IMR-90 (cell line): ENCODE results near the gene GRB10. TPM values are rescaled to one million over a fixed set of nuclear protein-coding genes. Genes with fewer than 3 reads are reported as not detected.

ENCODE experiments used
- ATAC-seq: fragments of 200-7000 bp; cut with Tn5 transposase; 2 replicates; pipeline ENCODE4 v1.9.1; 2020; ENCODE audit warnings: low read depth, mild to moderate bottlenecking, moderate library complexity
- BruUV-seq: library from RNA; stranded (reverse); fragments of 400-500 nt; replicated peaks from 2 replicates; lab custom pipeline; 2021; lab: Mats Ljungman, UMichigan
- CTCF ChIA-PET: fragments of 300-600 bp; formaldehyde crosslinking; extraction: SDS; loops from one replicate; lab custom pipeline; 2021; ENCODE audit warnings: antibody characterized with exemption; lab: Yijun Ruan, JAX
- POLR2A ChIA-PET: fragments of 300-600 bp; sonication (Branson Sonifier 250); formaldehyde crosslinking; loops from one replicate; lab custom pipeline; 2022; ENCODE audit warnings: antibody characterized with exemption; ENCODE audit not compliant: unreplicated experiment; lab: Charles Lee
- DNase-seq: peaks from one replicate; pipeline ENCODE4 v3.0.0; 2013
- H2AFZ ChIP-seq: replicated peaks from 2 replicates; pipeline ENCODE3; 2013; ENCODE audit warnings: low read length, mild to moderate bottlenecking; ENCODE audit not compliant: poor library complexity
- H2AK5ac ChIP-seq: 2 replicates; pipeline ENCODE4 v1.6.1; 2013; ENCODE audit warnings: low read depth, low read length, inconsistent platforms
- H2AK9ac ChIP-seq: replicated peaks from 2 replicates; pipeline ENCODE3; 2013; ENCODE audit warnings: mild to moderate bottlenecking, low read depth, low read length, moderate library complexity; ENCODE audit not compliant: poor library complexity
- H2BK120ac ChIP-seq: 2 replicates; pipeline ENCODE4 v1.6.1; 2013; ENCODE audit warnings: low read depth, low read length, inconsistent platforms
- H2BK15ac ChIP-seq: 3 replicates; pipeline ENCODE4 v1.6.1; 2013; ENCODE audit warnings: low read depth, low read length, inconsistent platforms
- H2BK20ac ChIP-seq: 2 replicates; pipeline ENCODE4 v1.6.1; 2013; ENCODE audit warnings: low read depth, mild to moderate bottlenecking, inconsistent platforms, low read length, moderate library complexity
- H2BK5ac ChIP-seq: 2 replicates; pipeline ENCODE4 v1.6.1; 2013; ENCODE audit warnings: mild to moderate bottlenecking, low read depth, low read length, inconsistent platforms; ENCODE audit not compliant: poor library complexity, severe bottlenecking
- H3K14ac ChIP-seq: replicated peaks from 2 replicates; pipeline ENCODE4 v1.6.1; 2013; ENCODE audit warnings: low read depth, low read length, inconsistent platforms
- H3K18ac ChIP-seq: 2 replicates; pipeline ENCODE4 v1.6.1; 2013; ENCODE audit warnings: low read depth, low read length, control low read depth
- H3K23ac ChIP-seq: 2 replicates; pipeline ENCODE4 v1.6.1; 2013; ENCODE audit warnings: low read depth, low read length, inconsistent platforms
- H3K27ac ChIP-seq: 2 replicates; pipeline ENCODE4 v1.5.1; 2013; ENCODE audit warnings: mild to moderate bottlenecking, control low read depth, low read length; ENCODE audit not compliant: insufficient read depth
- H3K27me3 ChIP-seq: 2 replicates; pipeline ENCODE4 v1.6.1; 2013; ENCODE audit warnings: low read length; ENCODE audit not compliant: control insufficient read depth, insufficient read depth
- H3K36me3 ChIP-seq: 2 replicates; pipeline ENCODE4 v1.6.1; 2013; ENCODE audit warnings: low read length, mixed read lengths; ENCODE audit not compliant: control insufficient read depth, insufficient read depth
- H3K4ac ChIP-seq: 2 replicates; pipeline ENCODE4 v1.6.1; 2013; ENCODE audit warnings: low read depth, low read length, inconsistent platforms
- H3K4me1 ChIP-seq: 2 replicates; pipeline ENCODE4 v1.6.1; 2013; ENCODE audit warnings: low read length, mixed read lengths; ENCODE audit not compliant: control insufficient read depth, insufficient read depth
- H3K4me2 ChIP-seq: 2 replicates; pipeline ENCODE4 v1.6.1; 2013; ENCODE audit warnings: low read depth, mild to moderate bottlenecking, control low read depth, low read length, moderate library complexity
- H3K4me3 ChIP-seq: 2 replicates; pipeline ENCODE4 v1.5.1; 2013; ENCODE audit warnings: low read depth, mild to moderate bottlenecking, control low read depth, low read length, moderate library complexity; ENCODE audit not compliant: insufficient read depth
- H3K56ac ChIP-seq: 2 replicates; pipeline ENCODE4 v1.6.1; 2013; ENCODE audit warnings: low read length, inconsistent platforms; ENCODE audit not compliant: insufficient read depth; ENCODE audit errors: extremely low read depth
- H3K79me1 ChIP-seq, 2 experiments: 2 replicates each; pipeline ENCODE4 v1.6.1; 2013; ENCODE audit warnings: low read length in 2 of 2, inconsistent platforms in 1 of 2, low read depth in 1 of 2
- H3K9ac ChIP-seq: 2 replicates; pipeline ENCODE4 v1.6.1; 2013; ENCODE audit warnings: low read depth, low read length, control low read depth
- H3K9me1 ChIP-seq: 2 replicates; pipeline ENCODE4 v1.6.1; 2013; ENCODE audit warnings: low read length, inconsistent platforms; ENCODE audit not compliant: insufficient read depth
- H3K9me3 ChIP-seq: 2 replicates; pipeline ENCODE4 v1.6.1; 2013; ENCODE audit warnings: low read length; ENCODE audit not compliant: control insufficient read depth, insufficient read depth
- H4K20me1 ChIP-seq: 2 replicates; pipeline ENCODE4 v1.6.1; 2013; ENCODE audit warnings: low read length, inconsistent platforms; ENCODE audit not compliant: insufficient read depth
- H4K5ac ChIP-seq: 2 replicates; pipeline ENCODE4 v1.6.1; 2013; ENCODE audit warnings: mild to moderate bottlenecking, low read depth, low read length, control low read depth
- H4K8ac ChIP-seq, 2 experiments: 2 replicates each; pipeline ENCODE4 v1.6.1; 2013; ENCODE audit warnings: low read depth in 2 of 2, low read length in 2 of 2, control low read depth in 1 of 2, inconsistent platforms in 1 of 2
- H4K91ac ChIP-seq: 2 replicates; pipeline ENCODE4 v1.6.1; 2013; ENCODE audit warnings: low read depth, low read length, inconsistent platforms; ENCODE audit not compliant: insufficient read depth
- BHLHE40 ChIP-seq: fragments of 150-350 bp; IDR thresholded peaks from 2 replicates; pipeline ENCODE4 v1.6.1; 2016; ENCODE audit warnings: mild to moderate bottlenecking, low read depth, low read length
- CEBPB ChIP-seq: IDR thresholded peaks from 2 replicates; pipeline ENCODE4 v1.6.1; 2012; ENCODE audit warnings: low read depth, low read length, improper control_type of control experiment
- CHD1 ChIP-seq: IDR thresholded peaks from 2 replicates; pipeline ENCODE4 v1.6.1; 2012; ENCODE audit warnings: low read depth, low read length, improper control_type of control experiment
- FOS ChIP-seq: fragments of 150-350 bp; IDR thresholded peaks from 2 replicates; pipeline ENCODE4 v1.6.1; 2016; ENCODE audit warnings: low read depth, low read length
- MAFK ChIP-seq: IDR thresholded peaks from 2 replicates; pipeline ENCODE4 v1.6.1; 2012; ENCODE audit warnings: low read depth, low read length, improper control_type of control experiment
- MAZ ChIP-seq: IDR thresholded peaks from 2 replicates; pipeline ENCODE4 v1.6.1; 2012; ENCODE audit warnings: low read depth, mild to moderate bottlenecking, low read length, improper control_type of control experiment, moderate library complexity, borderline replicate concordance
- NFE2L2 ChIP-seq: fragments of 150-350 bp; IDR thresholded peaks from 2 replicates; pipeline ENCODE4 v1.6.1; 2016; ENCODE audit warnings: low read depth, mild to moderate bottlenecking, low read length
- POLR2A ChIP-seq: IDR thresholded peaks from 2 replicates; pipeline ENCODE4 v1.6.1; 2012; ENCODE audit warnings: mild to moderate bottlenecking, low read depth, low read length
- RAD21 ChIP-seq: IDR thresholded peaks from 2 replicates; pipeline ENCODE4 v1.6.1; 2012; ENCODE audit warnings: low read length, improper control_type of control experiment
- RCOR1 ChIP-seq: IDR thresholded peaks from 2 replicates; pipeline ENCODE4 v1.6.1; 2012; ENCODE audit warnings: mild to moderate bottlenecking, low read length, improper control_type of control experiment; ENCODE audit not compliant: insufficient replicate concordance
- RFX5 ChIP-seq: IDR thresholded peaks from 2 replicates; pipeline ENCODE4 v1.8.0; 2012; ENCODE audit warnings: low read depth, mild to moderate bottlenecking, low read length, moderate library complexity
- SMC3 ChIP-seq: fragments of 150-350 bp; IDR thresholded peaks from 2 replicates; pipeline ENCODE4 v1.6.1; 2016; ENCODE audit warnings: low read depth, mild to moderate bottlenecking, antibody characterized with exemption, low read length, moderate library complexity
- WGBS, 2 experiments: methylation state at CpG; one replicate each; pipeline versions ENCODE4 v1.1.5 to v1.1.7; 2013; ENCODE audit warnings: missing lambda C conversion rate in 2 of 2; ENCODE audit not compliant: insufficient read length in 1 of 2; ENCODE audit errors: extremely low coverage in 2 of 2; 5-methylcytosine and 5-hydroxymethylcytosine counted together
- dilution Hi-C: fragments of 300-500 bp; cut with HindIII; formaldehyde crosslinking; loops from one replicate; pipeline ENCODE4 v1.14.3; 2018; ENCODE audit warnings: low sequenced_read_pairs; ENCODE audit not compliant: unreplicated experiment
- in situ Hi-C: fragments of 300-500 bp; cut with MboI; formaldehyde crosslinking; loops from 3 replicates; pipeline ENCODE4 v1.14.3; 2019; ENCODE audit warnings: low sequenced_read_pairs, inconsistent platforms, mixed read lengths
- intact Hi-C: fragments of 100-400 bp; cut with micrococcal nuclease; formaldehyde crosslinking; loops from 2 replicates; pipeline ENCODE4 v1.10.0; 2022
- polyA plus RNA-seq, 3 experiments: library from polyadenylated mRNA; depleted of rRNA; stranded (reverse); fragments of >200 nt; gene quantifications; 2 replicates each; pipeline ENCODE4 v1.2.3, GENCODE V29; 2012; ENCODE audit warnings: low replicate concordance in 1 of 3
- total RNA-seq: library from RNA; depleted of rRNA; stranded (reverse); fragments of >200 nt; gene quantifications from 2 replicates; pipeline ENCODE4 v1.2.3, GENCODE V29; 2012
- TF ChIP-seq, protein P1 (sequence below): fragments of 150-350 bp; IDR thresholded peaks from 2 replicates; pipeline ENCODE4 v1.6.1; 2016; ENCODE audit warnings: low read depth, mild to moderate bottlenecking, low read length, moderate library complexity, borderline replicate concordance
- TF ChIP-seq, protein P2 (sequence below): fragments of 150-350 bp; IDR thresholded peaks from 2 replicates; pipeline ENCODE4 v1.6.1; 2017; ENCODE audit warnings: mild to moderate bottlenecking, antibody characterized with exemption, low read length, low read depth
- TF ChIP-seq, protein P3 (sequence below): conservative IDR thresholded peaks from 2 replicates; pipeline ENCODE4 v1.5.1; 2012; ENCODE audit warnings: mild to moderate bottlenecking, low read depth, low read length, improper control_type of control experiment

The GRB10 gene
- total and polyA plus RNA-seq, 2 of the 4 experiments (the other 2 are of a cell fraction): 6.3 to 15.1 TPM

DNA sequence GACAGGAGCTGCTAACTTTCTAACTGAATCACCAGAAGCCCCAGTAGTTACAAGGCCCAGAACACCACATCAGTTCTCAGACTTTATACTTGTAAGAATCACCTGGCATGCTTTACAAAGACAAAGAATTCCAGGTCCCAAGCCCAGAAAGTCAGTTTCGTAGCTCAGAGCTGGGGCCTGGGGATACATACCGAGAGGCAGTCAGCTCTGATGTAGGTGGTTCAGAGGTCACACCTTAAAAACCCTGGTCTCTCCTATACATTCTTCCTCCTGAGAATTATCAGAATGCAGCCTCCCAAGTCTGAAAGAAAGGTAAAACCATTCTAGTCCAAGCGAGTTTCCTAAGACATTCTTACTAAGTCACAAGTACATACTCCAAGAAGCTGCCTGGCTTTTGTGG, 2.3 kb downstream of the GRB10 start:
- dilution Hi-C loops (no loop called here), in situ Hi-C loops (loop anchor here (25.0 kb wide), 1 partner anchor 282 kb away; no protein-coding TSS in a partner anchor), intact Hi-C loops (no loop called here)
- no TSS peak for BruUV-seq
- peaks cover 26 to 71% of the 10 kb centered on the region in 2 experiments for H3K79me1 ChIP-seq
- no peak overlapping the region for H3K23ac ChIP-seq
- ChIA-PET POLR2A (no interaction called here), CTCF (no interaction called here)
- H3K9me1 ChIP-seq: peaks cover 25% of the 10 kb centered on the region
- no peaks in the 10 kb centered on the region for H3K9me3 ChIP-seq
- no peak overlapping the region for H4K91ac ChIP-seq
- H4K8ac ChIP-seq: no peak overlapping the region
- DNase-seq (no peak), ATAC-seq (no peak)
- no peak overlapping the region for H3K14ac ChIP-seq
- no CpG with 5 or more reads among the region's 3 CpGs for WGBS, 2 experiments
- no peak overlapping the region for H2BK20ac ChIP-seq
- H3K27ac ChIP-seq: no peak overlapping the region
- H3K4me3 ChIP-seq: no peak overlapping the region
- no peak overlapping the region for H2AK9ac ChIP-seq
- H4K20me1 ChIP-seq: peaks cover 78% of the 10 kb centered on the region
- H2BK15ac ChIP-seq: no peak overlapping the region
- no peak overlapping the region for H2BK120ac ChIP-seq
- no peak overlapping the region for H3K56ac ChIP-seq
- H3K9ac ChIP-seq: no peak overlapping the region
- H3K18ac ChIP-seq: no peak overlapping the region
- H3K36me3 ChIP-seq: no peaks in the 10 kb centered on the region
- H2BK5ac ChIP-seq: no peak overlapping the region
- H3K4me1 ChIP-seq: peaks cover 3% of the 10 kb centered on the region; the same call in 1 of the 2 replicates
- H3K27me3 ChIP-seq: no peaks in the 10 kb centered on the region
- TF ChIP-seq RCOR1 (no peak), RFX5 (no peak), POLR2A (no peak), CHD1 (no peak), CEBPB (no peak), BHLHE40 (no peak), SMC3 (no peak), MAZ (no peak), MAFK (no peak), RAD21 (no peak), NFE2L2 (no peak), FOS (no peak)
- TF ChIP-seq, protein P1, sequence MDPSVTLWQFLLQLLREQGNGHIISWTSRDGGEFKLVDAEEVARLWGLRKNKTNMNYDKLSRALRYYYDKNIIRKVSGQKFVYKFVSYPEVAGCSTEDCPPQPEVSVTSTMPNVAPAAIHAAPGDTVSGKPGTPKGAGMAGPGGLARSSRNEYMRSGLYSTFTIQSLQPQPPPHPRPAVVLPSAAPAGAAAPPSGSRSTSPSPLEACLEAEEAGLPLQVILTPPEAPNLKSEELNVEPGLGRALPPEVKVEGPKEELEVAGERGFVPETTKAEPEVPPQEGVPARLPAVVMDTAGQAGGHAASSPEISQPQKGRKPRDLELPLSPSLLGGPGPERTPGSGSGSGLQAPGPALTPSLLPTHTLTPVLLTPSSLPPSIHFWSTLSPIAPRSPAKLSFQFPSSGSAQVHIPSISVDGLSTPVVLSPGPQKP: no peak
- TF ChIP-seq, protein P2, sequence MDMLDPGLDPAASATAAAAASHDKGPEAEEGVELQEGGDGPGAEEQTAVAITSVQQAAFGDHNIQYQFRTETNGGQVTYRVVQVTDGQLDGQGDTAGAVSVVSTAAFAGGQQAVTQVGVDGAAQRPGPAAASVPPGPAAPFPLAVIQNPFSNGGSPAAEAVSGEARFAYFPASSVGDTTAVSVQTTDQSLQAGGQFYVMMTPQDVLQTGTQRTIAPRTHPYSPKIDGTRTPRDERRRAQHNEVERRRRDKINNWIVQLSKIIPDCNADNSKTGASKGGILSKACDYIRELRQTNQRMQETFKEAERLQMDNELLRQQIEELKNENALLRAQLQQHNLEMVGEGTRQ: no peak
- TF ChIP-seq, protein P3, sequence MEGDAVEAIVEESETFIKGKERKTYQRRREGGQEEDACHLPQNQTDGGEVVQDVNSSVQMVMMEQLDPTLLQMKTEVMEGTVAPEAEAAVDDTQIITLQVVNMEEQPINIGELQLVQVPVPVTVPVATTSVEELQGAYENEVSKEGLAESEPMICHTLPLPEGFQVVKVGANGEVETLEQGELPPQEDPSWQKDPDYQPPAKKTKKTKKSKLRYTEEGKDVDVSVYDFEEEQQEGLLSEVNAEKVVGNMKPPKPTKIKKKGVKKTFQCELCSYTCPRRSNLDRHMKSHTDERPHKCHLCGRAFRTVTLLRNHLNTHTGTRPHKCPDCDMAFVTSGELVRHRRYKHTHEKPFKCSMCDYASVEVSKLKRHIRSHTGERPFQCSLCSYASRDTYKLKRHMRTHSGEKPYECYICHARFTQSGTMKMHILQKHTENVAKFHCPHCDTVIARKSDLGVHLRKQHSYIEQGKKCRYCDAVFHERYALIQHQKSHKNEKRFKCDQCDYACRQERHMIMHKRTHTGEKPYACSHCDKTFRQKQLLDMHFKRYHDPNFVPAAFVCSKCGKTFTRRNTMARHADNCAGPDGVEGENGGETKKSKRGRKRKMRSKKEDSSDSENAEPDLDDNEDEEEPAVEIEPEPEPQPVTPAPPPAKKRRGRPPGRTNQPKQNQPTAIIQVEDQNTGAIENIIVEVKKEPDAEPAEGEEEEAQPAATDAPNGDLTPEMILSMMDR: no peak
- H2AK5ac ChIP-seq: no peak overlapping the region
- H2AFZ ChIP-seq: no peak overlapping the region
- H3K4me2 ChIP-seq: no peak overlapping the region
- H3K4ac ChIP-seq: no peak overlapping the region
- H4K5ac ChIP-seq: no peak overlapping the region
